SU-DHL-6 (cell line): ENCODE results near the gene COL1A1.

Experiments
- H2AFZ ChIP-seq: fragments of 200-600 bp; sonication (generic); 2 replicates; pipeline ENCODE4 v1.6.1; 2014; ENCODE audit warnings: low read depth, mild to moderate bottlenecking, moderate library complexity, mixed read lengths, antibody characterized with exemption, low read length; ENCODE audit not compliant: severe bottlenecking
- H3F3A ChIP-seq: fragments of 200-600 bp; shearing (Covaris generic); 2 replicates; pipeline ENCODE4 v1.6.0; 2016; ENCODE audit warnings: antibody characterized with exemption, mild to moderate bottlenecking; ENCODE audit not compliant: insufficient read depth
- H3K27ac ChIP-seq: fragments of 200-600 bp; sonication (generic); 2 replicates; pipeline ENCODE4 v1.5.1; 2016; ENCODE audit warnings: low read depth, mild to moderate bottlenecking, low read length, moderate library complexity, mixed read lengths
- H3K27me3 ChIP-seq: fragments of 200-600 bp; sonication (generic), shearing (Covaris generic); 2 replicates; pipeline ENCODE4 v1.6.0; 2014; ENCODE audit warnings: mild to moderate bottlenecking, low read length
- H3K36me3 ChIP-seq: fragments of 200-600 bp; sonication (generic); 2 replicates; pipeline ENCODE4 v1.6.1; 2014; ENCODE audit warnings: mild to moderate bottlenecking, low read length, mixed read lengths
- H3K4me2 ChIP-seq: fragments of 300-600, 200-600 bp; shearing (Covaris generic), sonication (generic); 2 replicates; pipeline ENCODE4 v1.6.0; 2014; ENCODE audit warnings: low read length, low read depth, mild to moderate bottlenecking; ENCODE audit not compliant: poor library complexity, severe bottlenecking
- H3K4me3 ChIP-seq: fragments of 200-600 bp; sonication (generic); 2 replicates; pipeline ENCODE4 v1.5.1; 2014; ENCODE audit warnings: antibody characterized with exemption, low read length, mild to moderate bottlenecking, mixed read lengths; ENCODE audit not compliant: insufficient read depth, poor library complexity, severe bottlenecking
- H3K79me2 ChIP-seq: fragments of 200-600 bp; sonication (generic); 2 replicates; pipeline ENCODE4 v1.6.1; 2014; ENCODE audit warnings: mild to moderate bottlenecking, low read length, moderate library complexity; ENCODE audit not compliant: insufficient read depth
- H3K9ac ChIP-seq: fragments of 200-600 bp; sonication (generic); 2 replicates; pipeline ENCODE4 v1.7.0; 2014; ENCODE audit warnings: mild to moderate bottlenecking, low read length
- H3K9me2 ChIP-seq: fragments of 200-600 bp; sonication (generic); replicated peaks from 2 replicates; pipeline ENCODE4 v1.6.1; 2014; ENCODE audit warnings: low read length; ENCODE audit not compliant: insufficient read depth
- H3K9me3 ChIP-seq: fragments of 200-600 bp; sonication (generic); 2 replicates; pipeline ENCODE4 v1.6.1; 2014; ENCODE audit warnings: low read length, mixed read lengths; ENCODE audit not compliant: insufficient read depth
- H4K20me1 ChIP-seq: fragments of 200-600 bp; sonication (generic); 2 replicates; pipeline ENCODE4 v1.6.1; 2014; ENCODE audit warnings: low read depth, mild to moderate bottlenecking, antibody characterized with exemption, low read length, moderate library complexity, mixed read lengths
- CTCF ChIP-seq: fragments of 200-600 bp; sonication (generic); IDR thresholded peaks from one replicate; pipeline ENCODE4 v1.5.1; 2017; ENCODE audit warnings: antibody characterized with exemption, mild to moderate bottlenecking, low read length, moderate library complexity; ENCODE audit not compliant: insufficient read depth, poor library complexity, severe bottlenecking
- EZH2phosphoT487 ChIP-seq: fragments of 200-600 bp; sonication (generic), shearing (Covaris generic); conservative IDR thresholded peaks from 2 replicates; pipeline ENCODE4 v1.6.1; 2018; ENCODE audit warnings: mild to moderate bottlenecking, antibody characterized with exemption, low read length, moderate library complexity, mixed read lengths

COL1A1 gene

GRCh38 chr17:50241431-50241830 lies 40.0 kb upstream of the COL1A1 start:
- Histone ChIP-seq H3F3A (no peaks in the 10 kb centered on the region), H4K20me1 (no peaks in the 10 kb centered on the region), H3K27me3 (no peaks in the 10 kb centered on the region), H3K4me2 (no peak overlapping the region), H3K36me3 (no peaks in the 10 kb centered on the region), H3K9ac (no peak overlapping the region), H3K9me3 (no peaks in the 10 kb centered on the region), H3K9me2 (no peaks in the 10 kb centered on the region), H3K4me3 (no peak overlapping the region), H2AFZ (no peak overlapping the region), H3K27ac (no peak overlapping the region), H3K79me2 (no peaks in the 10 kb centered on the region)
- TF ChIP-seq CTCF = no peak
- no peak for TF ChIP-seq EZH2phosphoT487

GRCh38 chr17:50240851-50241250 lies 39.4 kb upstream of the COL1A1 start:
- TF ChIP-seq EZH2phosphoT487 = no peak
- no peak for TF ChIP-seq CTCF
- Histone ChIP-seq H3K9me3 (no peaks in the 10 kb centered on the region), H3K36me3 (no peaks in the 10 kb centered on the region), H3K9me2 (no peaks in the 10 kb centered on the region), H3K9ac (no peak overlapping the region), H3K27me3 (no peaks in the 10 kb centered on the region), H2AFZ (no peak overlapping the region), H3K4me3 (no peak overlapping the region), H3K4me2 (no peak overlapping the region), H3F3A (no peaks in the 10 kb centered on the region), H3K27ac (no peak overlapping the region), H4K20me1 (no peaks in the 10 kb centered on the region), H3K79me2 (no peaks in the 10 kb centered on the region)

- Histone ChIP-seq H3K79me2 (no peaks in the 10 kb centered on the region), H3K9me2 (no peaks in the 10 kb centered on the region), H3K36me3 (no peaks in the 10 kb centered on the region), H3K4me2 (no peak overlapping the region), H3F3A (no peaks in the 10 kb centered on the region), H3K27me3 (no peaks in the 10 kb centered on the region), H3K4me3 (no peak overlapping the region), H3K9ac (no peak overlapping the region), H3K9me3 (no peaks in the 10 kb centered on the region), H2AFZ (no peak overlapping the region), H4K20me1 (no peaks in the 10 kb centered on the region), H3K27ac (no peak overlapping the region)
- TF ChIP-seq EZH2phosphoT487 (no peak), CTCF (no peak)
These were observed 38.5 kb upstream of the COL1A1 start for GRCh38 chr17:50239937-50240336.
